GM19468 (cell line): ENCODE results near the gene LAPTM4A.
"Not testable (repeated sequence)": the region's sequence is repeated elsewhere in the genome, so short reads cannot be mapped to it uniquely, and the experiment has no call there.

ENCODE experiments used
- ATAC-seq: cut with Tn5 transposase; IDR thresholded peaks from one replicate; pipeline ENCODE4 v1.9.1; 2021; ENCODE audit warnings: mild to moderate bottlenecking, moderate library complexity, moderate number of reproducible peaks; ENCODE audit not compliant: unreplicated experiment; ENCODE audit errors: extremely low read depth

LAPTM4A gene

GRCh38 chr2:20052861-20053281 lies 1.4 kb upstream of the LAPTM4A start:
- ATAC-seq: no peak

GRCh38 chr2:20052229-20052851 lies 912 bp upstream of the LAPTM4A start:
- no peak for ATAC-seq

GRCh38 chr2:20050646-20051531 lies 539 bp downstream of the LAPTM4A start:
- peak; percentile 0 for ATAC-seq

GRCh38 chr2:20050104-20050645 lies 1.3 kb downstream of the LAPTM4A start:
- no peak for ATAC-seq

- no peak for ATAC-seq
Measured at GRCh38 chr2:20049637-20050036, 1.8 kb downstream of the LAPTM4A start.

GRCh38 chr2:20048488-20049448 lies 2.7 kb downstream of the LAPTM4A start:
- no peak for ATAC-seq

- ATAC-seq: not testable (repeated sequence)
Measured at GRCh38 chr2:20045712-20046292, 5.6 kb downstream of the LAPTM4A start.

GRCh38 chr2:20044778-20045177 lies 6.7 kb downstream of the LAPTM4A start:
- ATAC-seq: no peak

- no peak for ATAC-seq
Measured at GRCh38 chr2:20042531-20042930, 8.9 kb downstream of the LAPTM4A start.

GRCh38 chr2:20040489-20041172 lies 10.8 kb downstream of the LAPTM4A start:
- no peak for ATAC-seq

GRCh38 chr2:20037660-20038059 lies 13.8 kb downstream of the LAPTM4A start:
- ATAC-seq: no peak

GRCh38 chr2:20035955-20036666 lies 15.3 kb downstream of the LAPTM4A start:
- ATAC-seq: no peak

GRCh38 chr2:20034821-20035220 lies 16.6 kb downstream of the LAPTM4A start:
- no peak for ATAC-seq

- ATAC-seq: no peak
Measured at GRCh38 chr2:20034218-20034617, 17.2 kb downstream of the LAPTM4A start.

- no peak for ATAC-seq
Measured at GRCh38 chr2:20033322-20033721, 18.1 kb downstream of the LAPTM4A start.

GRCh38 chr2:20030224-20030623 lies 21.2 kb downstream of the LAPTM4A start:
- no peak for ATAC-seq

- ATAC-seq: no peak
Measured at GRCh38 chr2:20027705-20028434, 23.6 kb downstream of the LAPTM4A start.

GRCh38 chr2:20027260-20027677 lies 24.2 kb downstream of the LAPTM4A start:
- no peak for ATAC-seq
